ENCODE data around the gene CHD6. TPM values are rescaled to one million over a fixed set of nuclear protein-coding genes. Genes with fewer than 3 reads are reported as not detected.

CHD6 gene
- total RNA-seq, 1 donor from 2014 or later, result 12.1 TPM

GRCh38 chr20:41587523-41587922 is 30.7 kb downstream of the CHD6 start:
- DNase-seq (ENCODE audit: low spot score), result no peak

DNA sequence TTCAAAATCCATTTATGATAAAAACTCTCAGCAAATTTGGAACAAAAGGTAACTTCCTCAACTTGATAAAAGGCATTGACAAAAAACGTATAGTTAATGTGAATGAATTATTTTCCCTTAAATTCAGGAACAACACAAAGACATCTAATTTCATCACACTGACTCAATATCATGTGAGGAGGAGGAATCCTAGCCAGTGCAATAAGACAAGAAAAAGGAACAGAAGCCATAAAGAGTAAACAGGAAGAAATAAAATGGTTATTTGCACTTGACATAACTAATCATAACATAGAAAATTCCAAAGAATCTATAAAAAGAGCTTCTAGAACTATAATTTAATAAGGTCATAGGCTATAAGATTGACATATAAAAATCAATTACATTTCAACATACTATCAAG is 31.4 kb downstream of the CHD6 start:
- ATAC-seq (no peak), DNase-seq (ENCODE audit: low spot score) (no peak)

More at GRCh38 chr20:41587523-41587922, 30.7 kb downstream of the CHD6 start:
- no peak for ATAC-seq

DNA sequence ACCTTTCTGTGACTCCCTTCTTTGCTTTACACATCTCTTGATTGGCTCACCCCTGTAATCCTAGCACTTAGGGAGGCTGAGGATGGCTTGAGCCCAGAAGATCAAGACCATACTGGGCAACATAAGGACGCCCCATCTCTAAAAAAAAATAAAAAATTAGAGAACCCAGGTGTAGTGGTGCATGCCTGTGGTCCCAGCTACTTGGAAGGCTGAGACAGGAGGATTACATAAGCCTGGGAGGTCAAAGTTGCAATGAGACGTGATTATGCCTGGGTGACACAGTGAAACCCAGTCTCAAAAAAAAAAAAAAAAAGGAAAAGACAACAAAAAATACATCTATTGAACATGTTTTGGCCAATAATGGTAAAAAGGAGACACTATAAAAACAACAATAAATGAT is 37.8 kb downstream of the CHD6 start:
- DNase-seq (ENCODE audit: low spot score), result no peak
- peak; percentile 59 for ATAC-seq

- peak; percentile 87 for ATAC-seq
- no peak for DNase-seq (ENCODE audit: low spot score)
Measured at GRCh38 chr20:41577129-41578009, 40.8 kb downstream of the CHD6 start.

DNA sequence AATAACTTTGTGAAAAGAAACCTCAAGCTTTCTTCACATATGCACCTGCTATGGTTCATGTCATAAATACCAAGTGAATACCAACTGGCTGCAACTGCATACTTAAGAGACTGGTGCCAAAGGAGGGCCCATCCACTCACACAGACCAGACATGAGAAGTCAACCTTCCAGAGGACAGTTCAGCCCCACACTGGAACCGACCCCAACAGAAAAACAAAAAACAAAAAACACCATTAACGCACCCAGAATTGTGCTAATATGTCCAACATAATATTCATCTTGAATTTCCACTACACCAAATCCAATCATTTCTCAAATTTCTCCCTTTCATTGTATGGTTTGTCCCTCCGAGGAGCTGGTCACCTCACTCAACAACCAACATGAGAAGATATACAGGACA is 42.8 kb downstream of the CHD6 start:
- no peak for ATAC-seq
- no peak for DNase-seq (ENCODE audit: low spot score)

- ATAC-seq, result no peak
- no peak for DNase-seq (ENCODE audit: low spot score)
Measured at GRCh38 chr20:41574802-41575389, 43.3 kb downstream of the CHD6 start.

DNA sequence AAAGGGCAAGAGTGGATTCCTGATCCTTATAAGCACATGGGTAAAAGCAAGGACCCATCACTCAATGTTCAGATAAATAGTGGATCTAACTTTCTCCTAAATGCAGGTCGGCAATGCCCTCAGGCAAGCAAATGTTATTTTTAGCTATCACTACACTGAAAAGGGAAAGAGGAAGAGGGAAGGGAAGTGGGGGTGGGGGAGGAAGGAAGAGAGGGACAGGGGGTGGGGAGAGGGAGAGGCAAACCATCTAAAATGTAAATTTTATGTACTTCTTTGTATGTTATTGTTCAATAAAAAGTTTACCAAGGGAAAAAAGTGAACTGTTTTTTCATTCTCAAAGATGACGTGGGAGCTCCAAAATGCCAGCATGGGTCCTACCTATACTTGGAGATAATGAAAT is 44.2 kb downstream of the CHD6 start:
- ATAC-seq, result no peak
- DNase-seq (ENCODE audit: low spot score), result no peak

- ATAC-seq (peak; percentile 79), DNase-seq (ENCODE audit: low spot score) (no peak)
Measured at GRCh38 chr20:41572010-41572572, 46.1 kb downstream of the CHD6 start.

DNA sequence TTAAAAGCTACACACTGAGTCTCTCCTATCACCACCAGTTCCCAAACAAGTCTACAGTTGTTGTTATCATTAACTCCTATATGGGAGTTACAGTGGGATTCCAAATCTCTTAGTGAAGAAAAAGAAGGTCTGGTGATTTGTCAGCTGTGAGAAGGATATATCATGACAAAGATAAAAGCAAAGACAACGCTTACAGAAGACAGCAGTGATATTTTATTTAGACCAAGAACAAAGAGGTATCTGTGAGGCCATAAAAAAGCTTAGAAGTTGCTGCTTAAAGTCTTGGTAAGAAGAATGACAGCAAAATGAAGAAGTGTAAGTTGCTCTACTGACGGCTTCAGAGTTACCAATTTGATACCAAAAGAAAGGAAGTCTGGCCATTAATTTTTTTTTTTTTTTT is 47.2 kb downstream of the CHD6 start:
- ATAC-seq, result no peak

DNA sequence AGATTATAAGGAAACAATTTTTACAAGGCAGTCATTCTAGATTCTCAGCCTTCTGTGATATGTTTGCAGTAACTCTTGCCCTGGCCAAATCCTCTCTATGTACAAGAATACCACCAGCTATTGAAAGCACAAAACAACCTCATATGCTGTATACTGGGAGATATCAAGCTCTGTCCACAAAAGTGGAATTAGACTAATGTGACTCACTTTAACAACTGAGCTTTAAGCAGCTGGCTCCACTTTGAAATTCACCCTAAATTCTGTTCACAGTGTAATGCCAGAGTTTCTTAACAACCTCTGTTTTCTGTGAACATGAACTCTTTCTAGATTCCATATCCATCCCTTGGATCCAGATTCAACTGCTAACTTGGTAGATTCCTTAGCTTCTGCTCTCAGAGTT is 47.6 kb downstream of the CHD6 start:
- DNase-seq (ENCODE audit: low spot score) (no peak), ATAC-seq (no peak)

More for the DNA sequence above, 47.2 kb downstream of the CHD6 start:
- no peak for DNase-seq (ENCODE audit: low spot score)

GRCh38 chr20:41567615-41568014 is 50.6 kb downstream of the CHD6 start:
- no peak for ATAC-seq
- DNase-seq (ENCODE audit: low spot score), result no peak

DNA sequence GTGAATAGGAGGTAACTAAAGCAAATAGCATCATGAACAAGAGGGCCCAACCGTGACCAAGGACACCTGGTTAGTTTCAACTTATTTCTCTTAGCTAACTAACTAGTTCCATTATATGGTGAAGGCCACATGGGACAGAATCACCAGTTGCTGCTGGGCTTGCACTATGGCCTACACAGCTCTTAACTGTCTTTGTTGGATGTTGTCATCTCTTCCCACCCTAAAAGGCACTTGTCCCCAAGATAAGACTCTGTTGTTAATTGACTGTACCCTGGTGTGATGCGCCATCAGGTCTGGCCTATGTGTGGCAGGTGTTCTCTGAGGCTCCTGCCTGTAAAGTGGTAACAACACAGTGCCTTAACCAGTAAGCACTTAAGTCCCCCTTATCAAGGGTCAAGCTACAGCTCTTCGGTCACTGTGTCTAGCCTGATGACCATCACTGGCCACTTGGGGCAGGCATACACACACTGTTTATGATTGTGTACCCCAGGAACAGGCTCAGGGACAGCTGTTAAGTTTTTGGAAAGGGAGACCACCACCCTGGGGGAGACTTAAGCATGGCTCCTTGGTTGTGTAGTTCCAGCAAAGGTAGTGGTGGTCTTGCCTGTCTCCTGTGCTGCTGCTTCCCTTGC is 51.2 kb downstream of the CHD6 start:
- DNase-seq (ENCODE audit: low spot score), result no peak
- ATAC-seq, result no peak

GRCh38 chr20:41563087-41563486 is 55.1 kb downstream of the CHD6 start:
- ATAC-seq (no peak), DNase-seq (ENCODE audit: low spot score) (no peak)

- ATAC-seq (no peak), DNase-seq (ENCODE audit: low spot score) (no peak)
Measured at GRCh38 chr20:41560970-41561369, 57.2 kb downstream of the CHD6 start.

GRCh38 chr20:41559658-41560057 is 58.5 kb downstream of the CHD6 start:
- no peak for ATAC-seq

GRCh38 chr20:41553142-41553879 is 64.9 kb downstream of the CHD6 start:
- no peak for ATAC-seq

More at GRCh38 chr20:41559658-41560057, 58.5 kb downstream of the CHD6 start:
- no peak for DNase-seq (ENCODE audit: low spot score)

DNA sequence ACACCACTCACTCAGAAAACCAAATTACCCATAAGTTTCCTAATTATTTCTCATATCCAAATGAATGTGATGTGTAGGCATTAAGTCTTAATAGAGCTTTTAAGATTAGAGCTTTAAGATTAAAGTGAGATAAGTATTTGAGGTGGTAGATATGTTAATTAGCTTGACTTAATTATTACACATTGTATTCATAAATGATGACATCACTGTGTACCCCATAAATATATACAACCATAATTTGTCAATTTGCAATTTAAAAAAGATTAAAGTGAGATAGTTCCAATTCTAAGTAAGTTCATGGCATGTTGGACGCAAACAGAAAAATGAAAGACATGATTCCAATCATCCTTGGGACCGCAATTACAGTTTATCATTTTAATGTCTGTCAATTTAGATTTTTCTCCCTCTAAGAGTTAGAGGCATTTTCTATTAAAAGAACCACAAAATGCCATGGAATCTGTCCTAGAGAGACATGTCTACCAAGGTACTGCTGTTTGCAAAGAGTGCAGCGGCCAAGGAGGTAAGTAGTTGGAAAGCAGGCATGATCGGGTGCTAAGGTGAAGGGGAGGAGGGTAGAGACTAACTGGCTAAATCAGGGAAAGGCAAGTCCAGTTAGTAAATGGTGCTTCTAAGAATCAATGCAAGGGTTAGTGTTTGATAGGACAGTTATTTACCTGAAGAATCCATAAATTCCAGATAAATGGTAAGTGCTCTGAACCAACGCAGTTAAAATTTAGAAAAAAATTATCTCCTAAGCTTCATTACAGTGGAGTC is 65.7 kb downstream of the CHD6 start:
- ATAC-seq (no peak), DNase-seq (ENCODE audit: low spot score) (no peak)

More at GRCh38 chr20:41553142-41553879, 64.9 kb downstream of the CHD6 start:
- DNase-seq (ENCODE audit: low spot score), result no peak

DNA sequence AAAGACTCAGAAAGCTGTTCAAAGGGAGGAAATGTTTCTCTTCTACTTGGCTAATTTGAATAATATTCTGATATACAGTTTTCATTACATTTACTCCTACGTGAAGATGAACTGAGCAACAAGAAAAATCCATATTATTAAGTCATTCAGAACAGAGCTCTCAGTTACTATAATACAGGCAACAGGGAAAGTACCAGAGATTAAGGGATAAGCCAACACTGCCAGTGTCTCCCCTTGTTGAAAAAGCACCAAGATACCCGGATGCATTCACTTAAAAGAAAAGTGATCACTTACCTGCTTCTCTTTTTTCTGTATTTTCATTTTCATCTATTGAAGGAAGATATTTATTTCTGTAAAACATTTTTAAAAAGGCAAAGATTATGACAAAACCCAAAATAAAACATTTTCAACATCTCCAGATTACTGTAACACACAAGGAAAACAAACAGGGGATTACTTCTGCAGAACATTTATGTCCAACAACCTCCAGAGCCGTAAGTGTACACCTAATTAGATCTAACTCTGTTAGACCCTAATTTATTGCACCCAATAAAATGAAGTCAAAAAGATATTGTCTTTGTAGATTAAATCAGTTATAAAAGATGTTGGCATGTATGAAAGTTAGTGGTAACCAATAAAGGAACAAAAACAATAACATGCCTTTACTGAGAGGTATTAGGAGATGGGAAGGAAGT is 67.0 kb downstream of the CHD6 start:
- ATAC-seq, result no peak
- no peak for DNase-seq (ENCODE audit: low spot score)

DNA sequence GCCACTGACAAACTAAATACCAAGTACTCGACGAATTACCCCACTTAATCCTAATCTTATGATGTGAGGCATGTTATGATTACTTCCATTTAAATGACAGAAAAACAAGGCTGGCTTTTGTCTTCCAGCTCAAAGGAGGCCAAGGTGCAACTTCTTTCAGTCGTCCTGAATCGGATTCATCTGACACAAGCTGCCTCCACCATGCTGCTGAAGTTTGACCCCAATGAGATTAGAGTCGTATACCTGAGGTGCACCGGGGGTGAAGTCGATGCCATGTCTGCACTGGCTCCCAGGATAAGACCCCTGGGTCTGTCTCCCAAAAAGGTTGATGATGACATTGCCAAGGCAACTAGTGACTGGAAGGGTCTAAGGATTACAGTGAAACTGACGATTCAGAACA is 71.0 kb downstream of the CHD6 start:
- DNase-seq (ENCODE audit: low spot score) (no peak), ATAC-seq (no peak)
